HG02981 (cell line): ENCODE measurements around the gene UBE2N.
"Not testable (repeated sequence)": the region's sequence is repeated elsewhere in the genome, so short reads cannot be mapped to it uniquely, and the experiment has no call there.

ENCODE experiments used
- ATAC-seq: cut with Tn5 transposase; IDR thresholded peaks from one replicate; pipeline ENCODE4 v1.9.1; 2021; ENCODE audit warnings: mild to moderate bottlenecking, moderate library complexity; ENCODE audit not compliant: unreplicated experiment

The UBE2N gene

DNA sequence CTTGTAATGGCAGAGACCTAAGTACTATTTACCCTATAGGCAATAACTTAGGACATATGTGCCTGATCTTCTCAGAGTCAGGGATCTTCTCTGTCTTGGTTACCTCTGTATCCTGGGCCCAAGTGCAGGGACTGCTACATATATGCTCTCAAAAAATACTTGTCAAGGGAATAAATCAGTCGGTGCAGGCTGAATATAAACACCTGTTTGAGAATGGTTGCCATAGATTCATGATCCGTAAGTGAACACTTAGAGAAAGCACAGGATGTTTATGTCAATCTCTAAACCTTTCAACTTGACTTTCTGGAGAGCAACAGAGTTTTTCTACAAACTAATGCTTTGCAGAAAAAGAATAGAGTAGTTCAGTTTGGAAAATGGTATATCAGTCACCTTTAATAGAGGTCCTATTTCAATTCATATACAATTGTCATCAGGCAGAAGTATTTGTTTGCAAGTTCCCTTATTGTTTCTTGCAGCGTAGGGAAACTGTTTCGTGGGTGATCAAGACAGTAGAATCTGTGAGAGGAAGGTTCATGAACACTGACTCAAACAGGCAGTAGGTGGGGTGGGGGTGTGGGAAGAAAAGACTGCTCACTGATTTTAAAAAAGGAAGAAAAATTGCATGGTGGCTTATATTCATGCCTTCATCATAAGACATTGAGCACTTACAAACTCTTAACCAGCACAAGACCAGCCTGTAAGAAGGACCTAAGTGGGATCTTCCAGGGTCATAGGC, 6.0 kb upstream of the UBE2N start:
- ATAC-seq: no peak

DNA sequence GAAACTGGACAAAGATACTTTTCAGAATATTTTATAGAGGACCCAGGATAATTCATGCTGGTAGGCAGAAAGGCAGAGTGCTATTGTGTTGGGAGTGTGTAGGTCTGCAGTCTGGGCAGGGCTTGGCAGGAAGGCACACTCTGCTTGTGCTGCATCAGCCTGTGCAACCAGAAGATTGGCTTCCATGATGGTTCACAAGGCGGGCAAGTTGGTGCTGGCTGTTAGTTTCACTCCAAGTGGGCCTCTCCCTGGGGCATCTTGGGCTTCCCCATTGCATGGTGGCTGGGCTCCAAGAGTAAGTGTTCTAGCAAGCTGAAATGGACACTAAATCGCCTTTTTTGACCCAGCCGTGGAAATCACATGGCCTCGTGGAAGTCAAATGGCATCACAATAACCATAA, 1.8 kb upstream of the UBE2N start:
- no peak for ATAC-seq

DNA sequence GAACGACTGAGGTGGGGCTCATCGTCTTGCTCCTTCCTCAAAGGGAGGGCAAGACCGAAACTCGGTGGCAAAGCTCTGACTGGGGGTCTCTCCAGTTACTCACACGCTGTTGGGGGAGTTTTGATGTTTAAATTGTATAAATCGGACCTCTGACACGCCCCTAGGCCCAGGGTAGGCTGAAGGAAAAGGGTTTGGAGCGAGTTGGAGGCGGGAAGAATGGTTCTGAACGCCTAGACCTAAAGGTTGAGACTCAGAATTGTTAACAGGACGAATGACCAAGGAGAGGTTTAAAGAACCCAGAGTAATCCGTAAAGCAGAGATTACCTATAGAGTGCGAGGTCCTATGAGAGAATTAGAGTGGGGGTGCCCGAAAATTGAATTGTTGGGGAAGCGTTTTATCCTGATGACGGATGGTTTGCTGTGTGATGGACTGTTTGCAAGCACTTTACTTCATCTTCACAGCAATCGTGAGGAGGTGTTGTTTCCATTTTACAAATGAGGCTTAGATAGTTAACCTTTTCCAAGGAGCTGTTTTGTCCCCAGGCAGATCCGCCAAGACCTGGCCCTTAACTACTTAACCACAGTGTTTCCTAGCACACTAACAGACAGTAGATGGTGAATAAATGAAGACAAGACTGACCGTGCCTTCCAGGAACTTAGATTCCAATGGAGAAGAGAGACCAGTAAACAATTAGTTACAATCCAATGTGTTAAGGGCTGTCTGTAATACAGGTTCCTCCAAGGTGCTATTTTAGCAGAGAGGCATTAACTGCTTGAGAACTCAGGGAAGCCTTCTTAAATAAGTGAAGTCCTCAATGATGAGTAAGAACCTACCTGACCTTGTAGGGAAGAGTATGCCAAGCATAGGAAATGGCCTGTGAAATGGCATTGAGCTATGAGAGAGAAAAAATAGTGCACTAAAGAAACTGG, 929 bp upstream of the UBE2N start:
- ATAC-seq: no peak

DNA sequence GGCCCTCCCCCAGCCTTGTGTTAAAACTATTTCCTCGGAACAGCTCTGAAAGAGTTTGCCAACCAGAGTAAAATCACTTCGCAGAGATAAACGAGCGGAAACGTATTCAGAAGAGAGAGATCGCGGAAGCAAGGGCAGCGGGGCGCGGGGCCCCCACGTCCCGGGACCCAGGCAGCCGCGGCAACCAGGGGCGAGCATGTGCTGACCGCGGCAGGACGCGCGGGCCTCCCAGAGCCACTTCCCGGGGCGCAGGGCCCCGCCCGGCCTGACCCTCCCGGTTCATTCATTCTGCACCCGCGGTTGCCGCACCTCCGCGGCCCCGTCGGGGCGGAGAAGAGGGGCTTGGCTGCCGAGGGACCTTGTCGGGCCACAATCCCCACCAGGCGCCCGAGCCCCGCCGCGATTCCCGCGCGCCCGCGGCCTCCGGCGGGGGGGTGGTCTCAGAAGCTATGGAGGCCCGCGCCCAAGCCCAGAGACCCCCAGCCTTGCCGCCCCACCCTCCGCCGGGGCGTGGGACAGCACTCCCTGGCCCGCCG, 598 bp downstream of the UBE2N start:
- no peak for ATAC-seq

DNA sequence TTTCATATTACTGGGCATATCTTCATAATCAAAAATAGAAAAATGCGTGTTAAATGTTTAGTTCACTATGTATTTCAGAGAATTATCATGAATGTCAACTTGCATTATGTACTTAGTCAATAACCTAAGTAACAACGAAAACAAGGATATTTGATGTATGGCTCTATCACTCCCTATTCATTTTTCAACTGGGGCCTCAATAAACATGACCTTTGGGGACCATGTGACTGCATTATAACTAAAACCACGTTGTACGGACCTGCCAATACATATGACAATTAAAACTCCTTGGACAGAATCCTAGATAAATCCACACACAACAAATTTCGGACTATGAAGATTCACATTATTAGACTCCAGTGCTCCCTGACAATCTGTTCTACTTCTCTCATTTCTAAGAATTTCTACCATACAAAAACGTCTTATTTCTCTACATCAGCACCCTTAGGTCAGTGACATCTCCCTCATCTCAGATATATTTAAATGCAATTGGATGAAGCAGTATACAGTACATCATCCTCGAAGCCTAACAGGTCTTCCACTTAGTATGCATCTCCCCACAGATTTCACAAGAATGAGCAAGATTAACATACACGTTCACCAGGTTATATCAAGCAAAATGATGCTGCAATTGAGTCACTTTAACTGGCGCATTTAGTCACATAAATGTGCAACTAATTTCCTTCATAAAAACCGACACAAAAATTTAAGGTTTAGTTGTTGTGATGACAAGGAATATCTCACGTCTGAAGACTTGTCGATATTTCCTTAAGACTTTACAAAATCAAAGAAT, 1.5 kb downstream of the UBE2N start:
- ATAC-seq: no peak

DNA sequence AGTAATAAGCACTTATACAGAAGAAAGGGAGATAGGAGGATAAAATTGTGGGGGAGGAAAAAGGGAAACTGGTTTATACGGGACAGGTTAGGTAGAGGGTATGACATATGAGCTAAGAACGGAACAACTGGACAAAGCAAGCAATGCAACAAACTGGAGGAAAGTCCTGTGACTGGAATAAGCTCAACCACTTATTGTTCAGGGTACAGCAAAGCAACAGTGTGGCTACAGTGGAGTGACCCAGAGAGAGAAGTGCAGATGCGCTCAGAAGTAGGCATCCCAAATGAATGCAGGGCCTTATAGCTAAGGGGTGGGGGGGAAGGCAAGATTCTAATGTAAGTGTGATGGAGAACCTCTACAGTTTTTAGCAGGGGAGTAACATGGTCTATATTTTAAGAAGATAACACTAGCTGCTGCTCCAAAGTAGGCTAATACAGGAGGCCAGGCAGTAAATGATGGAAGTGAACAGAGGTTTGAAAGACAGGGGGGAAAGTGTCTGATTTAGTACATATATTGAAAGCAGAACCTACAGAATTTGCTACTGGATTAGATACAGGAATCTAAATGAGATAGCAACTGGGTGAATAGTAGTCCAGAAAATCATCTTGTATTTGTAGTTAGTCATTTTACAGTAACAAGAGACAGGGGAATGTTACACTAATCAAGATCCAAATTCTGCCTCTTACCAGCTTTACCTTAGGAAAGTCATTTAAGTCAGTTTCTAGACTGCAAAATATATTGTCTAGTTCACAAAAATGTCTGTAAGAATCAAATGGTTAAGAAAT, 3.3 kb downstream of the UBE2N start:
- ATAC-seq: no peak

DNA sequence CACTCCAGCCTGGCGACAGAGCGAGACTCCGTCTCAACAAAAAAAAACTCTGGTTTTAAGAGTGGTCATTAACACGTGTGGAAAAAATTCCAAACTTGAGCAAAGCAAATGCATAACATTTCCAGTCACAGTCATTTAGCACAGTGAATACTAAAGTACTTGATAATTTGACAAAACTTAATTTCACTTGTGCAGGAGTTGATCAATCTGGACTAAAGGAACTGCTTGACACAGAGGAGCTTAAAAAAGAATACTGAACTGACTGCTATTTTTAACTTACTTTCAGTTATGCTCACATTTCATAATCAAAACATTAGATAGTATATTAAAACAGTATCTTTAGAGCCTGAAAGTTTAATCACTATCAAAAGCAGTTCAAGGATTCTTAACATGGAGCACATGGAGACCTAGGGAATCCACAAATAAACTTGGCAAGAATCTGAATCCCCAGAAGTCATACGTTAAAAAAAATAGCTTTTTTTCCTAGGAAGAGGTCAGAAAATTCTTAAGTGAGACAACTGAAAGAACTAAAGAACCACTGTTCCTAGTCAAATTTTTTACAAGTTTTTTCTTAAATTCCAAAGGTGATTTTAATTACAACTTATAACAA, 7.4 kb downstream of the UBE2N start:
- no peak for ATAC-seq

DNA sequence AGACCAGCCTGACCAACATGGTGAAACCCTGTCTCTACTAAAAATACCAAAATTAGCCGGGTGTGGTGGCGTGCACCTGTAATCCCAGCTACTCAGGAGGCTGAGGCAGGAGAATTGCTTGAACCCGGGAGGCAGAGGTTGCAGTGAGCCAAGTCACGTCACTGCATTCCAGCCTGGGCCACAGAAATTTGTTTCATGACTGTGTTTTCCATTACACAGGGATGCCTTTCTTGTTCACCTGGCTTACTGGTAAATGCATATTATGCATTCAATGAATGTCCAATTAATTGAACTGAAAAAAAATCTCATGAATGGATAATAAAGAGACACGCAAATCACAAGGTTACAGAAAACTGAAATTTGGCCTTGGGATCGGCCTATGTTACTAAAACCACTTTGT, 9.7 kb downstream of the UBE2N start:
- not testable (repeated sequence) for ATAC-seq

DNA sequence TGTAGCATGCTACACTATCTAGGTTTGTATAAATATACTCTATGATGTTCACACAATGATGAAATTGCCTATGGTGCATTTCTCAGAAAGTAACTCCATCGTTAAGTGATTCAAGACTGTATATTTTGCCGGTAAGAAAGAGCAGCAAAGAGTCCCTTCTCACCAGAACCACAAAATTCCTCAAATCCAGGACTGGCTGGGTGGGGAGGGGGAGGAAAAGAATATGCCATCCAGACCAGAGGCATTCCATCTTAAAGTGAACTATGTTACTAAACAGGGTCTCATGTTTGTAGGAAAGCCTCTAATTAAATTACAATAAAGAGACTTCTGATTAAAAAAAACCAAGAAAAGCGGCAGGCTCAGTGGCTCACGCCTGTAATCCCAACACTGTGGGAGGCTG, 11.5 kb downstream of the UBE2N start:
- no peak for ATAC-seq

DNA sequence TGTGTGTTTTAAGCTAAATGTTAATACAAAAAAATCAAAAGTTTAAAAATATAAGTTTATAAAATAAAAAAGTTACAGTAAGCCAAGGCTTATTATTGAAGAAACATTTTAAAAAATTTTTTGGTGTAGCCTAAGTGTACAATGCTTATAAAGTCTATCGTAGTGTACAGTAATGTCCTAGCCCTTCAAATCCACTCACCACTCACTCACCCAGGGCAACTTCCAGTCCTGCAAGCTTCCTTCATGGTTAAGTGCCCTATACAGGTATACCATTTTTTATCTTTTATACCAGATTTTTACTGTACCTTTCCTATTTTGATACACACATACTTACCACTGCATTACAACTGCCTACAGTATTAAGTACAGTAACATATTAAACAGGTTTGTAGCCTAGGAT, 11.9 kb downstream of the UBE2N start:
- ATAC-seq: no peak

DNA sequence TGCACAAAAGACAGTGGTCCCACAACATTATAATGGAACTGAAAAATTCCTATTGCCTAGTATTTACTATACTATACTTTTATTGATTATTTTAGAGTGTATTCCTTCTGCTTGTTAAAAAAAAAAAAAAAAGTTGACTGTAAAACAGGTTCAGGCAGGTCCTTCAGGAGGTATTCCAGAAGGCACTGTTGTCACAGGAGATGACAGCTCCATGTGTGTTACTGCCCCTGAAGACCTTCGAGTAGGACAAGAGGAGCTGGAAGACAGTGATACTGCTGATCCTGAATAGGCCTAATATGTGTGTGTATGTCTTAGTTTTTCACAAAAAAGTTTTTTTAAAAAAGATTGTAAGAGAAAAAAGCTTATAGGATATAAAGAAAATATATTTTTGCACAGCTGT, 12.3 kb downstream of the UBE2N start:
- no peak for ATAC-seq

DNA sequence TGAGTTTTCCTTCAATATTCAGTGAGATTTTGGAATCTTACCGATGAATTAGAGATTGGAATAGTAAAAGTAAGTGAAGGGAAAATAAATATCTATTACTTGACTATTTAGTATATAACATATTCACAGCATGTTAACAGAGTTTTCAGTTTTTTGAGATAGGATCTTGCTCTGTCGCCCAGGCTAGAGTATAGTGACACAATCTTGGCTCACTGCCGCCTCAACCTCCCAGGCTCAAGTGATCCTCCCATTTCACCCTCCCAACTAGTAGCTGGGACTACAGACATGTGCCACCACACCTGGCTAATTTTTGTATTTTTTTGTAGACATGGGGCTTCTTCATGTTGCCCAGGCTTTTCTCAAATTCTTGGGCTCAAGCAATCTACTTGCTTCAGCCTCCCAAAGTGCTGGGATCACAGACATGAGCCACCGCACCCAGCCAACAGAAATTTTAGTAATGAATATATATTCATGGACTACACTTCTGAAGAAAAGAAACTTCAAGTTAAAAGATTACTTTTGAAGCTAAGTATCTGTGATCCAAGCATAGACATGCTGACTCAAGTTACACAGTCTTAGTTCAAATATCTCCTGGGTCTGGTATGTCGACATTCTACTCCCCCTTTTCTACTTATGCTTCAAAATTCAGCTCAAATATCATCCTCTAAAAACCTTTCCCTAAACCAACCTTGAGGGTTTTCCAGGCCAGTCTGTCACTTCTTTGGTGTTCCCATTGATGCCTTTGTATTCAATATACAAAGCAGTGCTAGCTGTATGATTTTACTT, 13.8 kb downstream of the UBE2N start:
- no peak for ATAC-seq

DNA sequence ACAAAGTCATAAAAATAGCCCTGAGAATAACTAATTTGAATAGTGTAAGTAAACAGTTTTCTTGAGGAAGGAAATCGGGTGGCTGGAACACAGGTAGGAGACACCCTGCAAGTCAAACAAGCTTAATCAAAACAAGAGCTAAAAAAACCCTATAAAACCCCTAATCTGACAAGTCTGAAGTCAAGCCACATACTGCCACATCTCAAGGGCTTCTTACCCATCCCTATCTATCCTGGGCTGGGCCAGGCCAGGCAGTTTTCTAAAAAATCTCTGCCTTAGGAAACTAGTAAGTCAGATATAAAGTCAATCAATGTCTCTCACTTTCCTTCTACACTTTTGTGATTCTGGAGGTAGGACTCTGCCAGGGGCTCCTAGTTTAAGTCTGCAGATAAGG, 15.3 kb downstream of the UBE2N start:
- no peak for ATAC-seq

DNA sequence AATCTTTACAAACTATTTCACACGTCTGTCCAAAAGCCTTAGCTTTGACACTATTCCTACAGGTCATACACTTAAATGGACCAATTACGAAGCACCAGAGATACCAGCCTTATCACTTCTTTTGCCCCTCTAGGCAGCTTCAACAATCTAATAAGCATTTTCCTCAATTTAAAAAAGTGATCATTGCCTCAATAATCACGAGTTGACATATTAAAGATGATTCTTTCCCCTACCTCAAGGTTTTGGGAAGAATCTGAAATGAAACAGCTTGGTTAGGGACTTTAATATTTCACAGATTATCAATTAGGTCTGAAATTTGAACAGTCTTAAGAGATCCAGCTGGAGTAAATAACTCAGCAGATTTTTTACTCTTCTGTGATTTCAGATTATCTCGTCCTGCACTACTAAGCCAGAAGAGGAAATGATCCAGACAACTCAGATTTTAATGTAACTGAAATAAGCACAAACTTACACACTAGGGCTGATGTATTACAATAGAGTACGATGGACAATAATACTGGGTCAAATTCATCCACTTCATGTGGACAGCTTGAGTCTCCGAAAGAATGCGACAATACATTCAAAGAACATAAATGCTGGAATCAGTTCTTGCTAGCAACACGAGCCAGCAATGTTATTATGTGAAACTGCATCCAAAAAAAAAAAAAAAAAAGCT, 15.9 kb downstream of the UBE2N start:
- no peak for ATAC-seq

DNA sequence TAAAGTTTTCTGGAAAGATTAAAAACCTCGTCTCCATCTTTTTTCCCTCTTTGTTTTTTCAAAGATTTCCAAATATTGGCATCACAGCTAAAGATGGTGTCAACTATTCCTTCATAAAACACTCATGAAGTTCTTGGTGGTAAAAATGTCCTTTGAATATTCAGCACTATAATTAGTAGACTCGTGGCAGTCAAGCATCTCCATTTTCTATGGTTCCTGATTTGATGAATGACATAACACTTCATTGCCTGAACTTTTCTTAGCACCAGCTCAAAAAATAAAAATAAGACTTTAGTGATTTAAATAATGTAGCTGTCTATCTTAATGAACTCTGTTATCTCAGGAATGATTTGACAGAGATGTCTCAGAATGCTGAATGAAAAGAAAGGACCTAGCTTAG, 19.7 kb downstream of the UBE2N start:
- ATAC-seq: no peak

DNA sequence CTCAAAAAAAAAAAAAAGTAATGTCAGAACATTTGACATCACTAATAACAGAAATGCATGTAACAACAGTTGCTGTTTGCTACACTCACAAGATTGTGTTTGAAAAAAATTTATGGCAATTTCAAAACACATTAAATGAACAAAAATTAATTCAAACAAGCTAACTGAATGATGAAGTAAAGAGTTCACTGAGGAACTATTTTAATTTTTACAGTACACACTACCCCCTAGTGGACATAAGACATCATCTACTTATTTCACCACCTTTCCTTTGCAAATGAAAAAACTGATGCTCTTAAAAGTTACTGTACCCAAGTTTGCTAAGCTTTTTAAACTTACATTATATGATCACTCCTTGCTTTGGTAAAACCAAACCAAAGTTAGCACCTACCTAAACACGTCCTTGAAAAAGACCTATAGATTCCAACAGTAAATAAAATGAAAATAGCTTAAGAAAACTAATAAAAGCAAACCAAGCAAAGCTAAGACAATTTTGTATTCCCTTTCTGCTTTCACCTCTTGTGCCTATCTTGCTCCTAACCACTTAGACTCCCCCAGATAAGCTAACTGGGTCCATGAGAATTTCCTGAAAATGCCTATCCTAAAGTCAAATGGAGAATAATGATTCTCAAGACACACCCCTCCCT, 22.2 kb downstream of the UBE2N start:
- ATAC-seq: no peak

DNA sequence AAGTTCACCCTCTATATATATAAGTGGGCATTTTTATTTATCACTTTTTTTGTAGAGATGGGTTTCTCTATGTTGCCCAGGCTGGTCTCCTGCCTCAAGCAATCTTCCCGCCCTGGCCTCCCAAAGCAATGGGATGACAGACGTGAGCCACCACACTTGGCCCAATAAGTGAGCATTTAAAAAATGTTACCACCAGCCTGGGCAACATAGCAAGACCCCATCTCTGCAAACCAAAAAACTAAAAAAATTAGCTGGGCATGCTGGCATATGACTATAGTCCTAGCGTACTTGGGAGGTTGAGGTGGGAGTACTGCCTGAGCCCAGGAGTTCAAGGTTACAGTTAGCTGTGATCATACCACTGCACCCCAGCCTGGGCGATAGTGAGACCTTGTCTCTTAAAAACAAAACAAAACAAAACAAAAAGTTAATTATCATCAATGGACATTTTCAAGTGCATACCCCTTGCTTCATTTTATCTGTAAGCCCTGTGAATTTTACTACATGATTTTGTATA, 23.7 kb downstream of the UBE2N start:
- no peak for ATAC-seq
